Omental fat pad (tissue), 4 donors: ENCODE measurements around the gene SIL1. TPM values are rescaled to one million over a fixed set of nuclear protein-coding genes. Genes with fewer than 3 reads are reported as not detected.

Experiments
- ATAC-seq: fragments of 150-250 bp; one replicate; pipeline ENCODE4 v1.9.1; 2016; ENCODE audit warnings: mild to moderate bottlenecking, moderate library complexity; ENCODE audit not compliant: low FRiP score
- DNase-seq: peaks from one replicate; pipeline ENCODE4 v3.0.0-alpha.2; 2019; ENCODE audit warnings: low spot score
- total RNA-seq, 4 donors: library from RNA; depleted of rRNA; stranded (reverse); fragments of >200 nt; gene quantifications; one replicate each; pipeline ENCODE4 v1.1.0, GENCODE V29; 2016
- TF ChIP-seq, protein P1 (sequence below), 3 donors: fragments of 450-650 bp; IDR thresholded peaks; one replicate each; pipeline ENCODE4 v1.5.1; 2016 to 2017; ENCODE audit warnings: antibody characterized with exemption in 3 of 3, mild to moderate bottlenecking in 3 of 3, moderate library complexity in 2 of 3

Gene SIL1
- total RNA-seq, 4 donors from 2014 or later = 34.7 to 66.0 (median 38.9) TPM

DNA sequence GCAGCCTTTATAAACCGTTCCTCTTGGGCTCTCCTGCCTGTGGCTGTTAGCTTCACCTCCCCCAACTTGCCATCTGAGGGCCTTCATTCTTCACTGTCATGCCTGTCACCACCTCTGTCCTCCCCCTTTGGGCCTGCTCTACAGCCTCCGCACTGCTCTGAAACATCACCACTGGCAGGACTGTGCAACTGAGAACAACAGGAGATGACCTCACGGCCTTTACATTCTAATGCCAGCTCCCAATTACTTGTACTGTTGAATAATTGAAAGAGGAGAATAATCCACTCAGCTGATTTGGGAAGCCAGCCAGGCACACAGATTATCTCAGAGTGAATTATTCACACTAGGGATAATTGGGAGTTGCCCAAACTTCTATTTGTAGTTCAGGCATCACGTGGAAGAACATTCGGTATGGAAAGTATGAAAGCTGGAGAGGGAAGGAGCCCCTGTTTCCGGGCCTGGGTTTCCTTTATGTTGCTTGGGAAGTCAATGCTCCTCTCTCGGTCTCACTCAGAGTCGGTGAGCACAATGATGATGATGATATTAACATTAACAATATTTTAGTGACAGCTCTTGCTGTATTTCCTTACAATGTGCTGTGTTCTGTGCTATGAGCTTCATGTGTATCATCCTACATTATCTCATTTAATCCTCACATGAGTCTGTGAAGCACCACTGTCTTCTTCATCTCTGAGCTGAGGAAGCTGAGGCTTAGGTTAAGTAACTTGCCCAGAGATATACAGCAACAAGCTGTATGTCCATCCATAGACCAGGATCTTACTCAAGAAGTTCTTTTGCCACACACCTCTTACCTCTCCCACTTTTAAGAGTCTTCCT is 223.7 kb downstream of the SIL1 start:
- peak; percentile 77 for ATAC-seq
- DNase-seq = no peak
- TF ChIP-seq, protein P1, sequence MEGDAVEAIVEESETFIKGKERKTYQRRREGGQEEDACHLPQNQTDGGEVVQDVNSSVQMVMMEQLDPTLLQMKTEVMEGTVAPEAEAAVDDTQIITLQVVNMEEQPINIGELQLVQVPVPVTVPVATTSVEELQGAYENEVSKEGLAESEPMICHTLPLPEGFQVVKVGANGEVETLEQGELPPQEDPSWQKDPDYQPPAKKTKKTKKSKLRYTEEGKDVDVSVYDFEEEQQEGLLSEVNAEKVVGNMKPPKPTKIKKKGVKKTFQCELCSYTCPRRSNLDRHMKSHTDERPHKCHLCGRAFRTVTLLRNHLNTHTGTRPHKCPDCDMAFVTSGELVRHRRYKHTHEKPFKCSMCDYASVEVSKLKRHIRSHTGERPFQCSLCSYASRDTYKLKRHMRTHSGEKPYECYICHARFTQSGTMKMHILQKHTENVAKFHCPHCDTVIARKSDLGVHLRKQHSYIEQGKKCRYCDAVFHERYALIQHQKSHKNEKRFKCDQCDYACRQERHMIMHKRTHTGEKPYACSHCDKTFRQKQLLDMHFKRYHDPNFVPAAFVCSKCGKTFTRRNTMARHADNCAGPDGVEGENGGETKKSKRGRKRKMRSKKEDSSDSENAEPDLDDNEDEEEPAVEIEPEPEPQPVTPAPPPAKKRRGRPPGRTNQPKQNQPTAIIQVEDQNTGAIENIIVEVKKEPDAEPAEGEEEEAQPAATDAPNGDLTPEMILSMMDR (IDR thresholded peaks at IDR 0.05) = no peak

DNA sequence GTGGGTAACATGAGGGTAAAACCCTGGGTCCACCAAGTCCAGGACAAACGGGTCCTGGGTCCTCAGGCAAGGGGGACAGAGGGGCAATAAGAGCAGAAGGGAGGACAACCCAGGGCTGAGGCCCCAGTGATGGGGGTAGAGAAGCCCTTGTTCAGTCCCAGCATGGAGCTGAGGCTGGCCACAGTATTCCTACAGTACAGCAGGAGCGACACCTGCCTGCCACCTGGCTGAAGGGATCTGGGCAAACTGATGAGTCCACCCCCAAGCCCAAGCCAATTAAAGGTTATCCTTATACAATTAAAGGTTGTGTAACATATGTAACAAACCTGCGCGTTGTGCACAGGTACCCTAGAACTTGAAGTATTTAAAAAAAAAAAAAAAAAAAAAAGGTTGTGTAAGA is 225.3 kb downstream of the SIL1 start:
- DNase-seq = no peak
- TF ChIP-seq, protein P1 (IDR thresholded peaks at IDR 0.05) = no peak
- no peak for ATAC-seq

GRCh38 chr5:138972230-138972629 is 225.9 kb downstream of the SIL1 start:
- DNase-seq = no peak
- TF ChIP-seq, protein P1 (IDR thresholded peaks at IDR 0.05) = no peak
- no peak for ATAC-seq

GRCh38 chr5:138969323-138970002 is 228.7 kb downstream of the SIL1 start:
- DNase-seq (no peak), ATAC-seq (no peak)
- TF ChIP-seq, protein P1 (IDR thresholded peaks at IDR 0.05) = no peak

DNA sequence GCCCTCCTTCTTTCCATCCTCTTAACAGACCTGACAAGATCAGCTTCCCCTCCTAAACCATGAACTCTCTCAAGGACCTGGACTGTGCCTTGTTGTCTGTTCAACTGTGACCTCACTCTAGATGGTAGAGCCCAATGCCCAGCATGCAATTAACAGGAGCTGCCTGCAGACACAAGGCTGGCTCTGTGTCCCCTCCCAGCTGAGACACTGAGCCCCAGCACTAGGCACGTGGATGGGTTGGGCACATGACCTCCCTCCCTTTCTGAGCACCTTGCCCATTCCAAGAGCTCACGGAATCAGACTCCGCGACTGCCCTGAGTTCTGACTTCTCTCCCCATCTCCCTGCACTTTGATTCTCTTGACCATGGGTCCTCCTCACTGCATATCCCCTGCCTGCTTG is 229.6 kb downstream of the SIL1 start:
- ATAC-seq = no peak
- DNase-seq = no peak
- TF ChIP-seq, protein P1 (IDR thresholded peaks at IDR 0.05) = no peak

GRCh38 chr5:138967791-138968448 is 230.2 kb downstream of the SIL1 start:
- DNase-seq = no peak
- ATAC-seq = no peak
- TF ChIP-seq, protein P1 (IDR thresholded peaks at IDR 0.05) = no peak
